ENCODE data around the gene SLCO3A1. TPM values are rescaled to one million over a fixed set of nuclear protein-coding genes. Genes with fewer than 3 reads are reported as not detected.

Gene SLCO3A1
- total RNA-seq, 2 experiments from 2014 or later, result 29.5 to 30.4 TPM

GRCh38 chr15:91887321-91887720, 33.8 kb downstream of the SLCO3A1 start:
- Histone ChIP-seq H3K36me3 (ENCODE audit: insufficient read depth, low read length) (peaks cover 3% of the 10 kb centered on the region), H3K4me1 (ENCODE audit: insufficient read depth, low read length) (peaks cover 22% of the 10 kb centered on the region), H3K4me3 (ENCODE audit: low read length) (no peak overlapping the region), H3K9me3 (ENCODE audit: control insufficient read depth in 1 of 2, insufficient read depth in 1 of 2, low read length in 2 of 2) (no peaks in the 10 kb centered on the region), H3K27ac (ENCODE audit: low read depth in 1 of 2, low read length in 2 of 2) (no peak overlapping the region), H3K27me3 (ENCODE audit: control insufficient read depth in 1 of 2, insufficient read depth in 2 of 2, low read length in 2 of 2) (no peaks in the 10 kb centered on the region)
- no peak for TF ChIP-seq CTCF (IDR thresholded peaks at IDR 0.05)
- Mint-ChIP-seq H3K27me3 (no peaks in the 10 kb centered on the region), H3K4me1 (ENCODE audit: low read depth) (peaks cover 39% of the 10 kb centered on the region), H3K9me3 (no peaks in the 10 kb centered on the region), H3K36me3 (ENCODE audit: low read depth) (peaks cover 19% of the 10 kb centered on the region), H3K4me3 (no peak overlapping the region), H3K27ac (no peak overlapping the region)
- ChIA-PET POLR2A (interaction anchor here (0.7 to 1.2 kb wide), 2 partner anchors 9 to 18 kb away, joined by 3 read pairs; no protein-coding TSS in a partner anchor), CTCF (no interaction called here)
- ATAC-seq (ENCODE audit: poor library complexity) (no peak), DNase-seq (no peak)
- intact Hi-C loops (cut with DNase I, micrococcal nuclease), result no loop called here

- POLR2A ChIA-PET, result no interaction called here
- Histone ChIP-seq H3K9me3 (ENCODE audit: control insufficient read depth in 1 of 2, insufficient read depth in 1 of 2, low read length in 2 of 2) (peaks cover 0 to 4% of the 10 kb centered on the region in 2 experiments), H3K27ac (ENCODE audit: low read depth in 1 of 2, low read length in 2 of 2) (no peak overlapping the region), H3K4me3 (ENCODE audit: low read length) (no peak overlapping the region), H3K27me3 (ENCODE audit: control insufficient read depth in 1 of 2, insufficient read depth in 2 of 2, low read length in 2 of 2) (no peaks in the 10 kb centered on the region), H3K4me1 (ENCODE audit: insufficient read depth, low read length) (peaks cover 19% of the 10 kb centered on the region), H3K36me3 (ENCODE audit: insufficient read depth, low read length) (peaks cover under 1% of the 10 kb centered on the region)
- DNase-seq (no peak), ATAC-seq (ENCODE audit: poor library complexity) (no peak)
- no peaks in the 10 kb centered on the region for H3K9me3 Mint-ChIP-seq
- CTCF ChIA-PET, result interaction anchor here (1.2 to 1.7 kb wide), 2 partner anchors 34 to 182 kb away, joined by 3 to 4 read pairs; no protein-coding TSS in a partner anchor
- H3K27me3 Mint-ChIP-seq, result no peaks in the 10 kb centered on the region
- H3K4me3 Mint-ChIP-seq, result no peak overlapping the region
- H3K27ac Mint-ChIP-seq, result no peak overlapping the region
- H3K36me3 Mint-ChIP-seq (ENCODE audit: low read depth), result peaks cover 25% of the 10 kb centered on the region
- TF ChIP-seq CTCF (IDR thresholded peaks at IDR 0.05), result no peak
- H3K4me1 Mint-ChIP-seq (ENCODE audit: low read depth), result peaks cover 39% of the 10 kb centered on the region
- intact Hi-C loops (cut with DNase I, micrococcal nuclease), result no loop called here
These were observed 34.4 kb downstream of the SLCO3A1 start for GRCh38 chr15:91887921-91888373.

GRCh38 chr15:91889111-91889815, 35.8 kb downstream of the SLCO3A1 start:
- no peak overlapping the region for H3K27ac Mint-ChIP-seq
- DNase-seq (no peak), ATAC-seq (ENCODE audit: poor library complexity) (no peak)
- H3K36me3 ChIP-seq (ENCODE audit: insufficient read depth, low read length), result no peaks in the 10 kb centered on the region
- no peak overlapping the region for H3K4me3 ChIP-seq (ENCODE audit: low read length)
- CTCF ChIA-PET, result interaction anchor here (0.7 to 1.7 kb wide), 5 partner anchors 23 to 183 kb away, joined by 3 to 4 read pairs (median 4); no protein-coding TSS in a partner anchor
- intact Hi-C loops (cut with DNase I, micrococcal nuclease), result no loop called here
- peaks cover 0 to 9% of the 10 kb centered on the region in 2 experiments for H3K9me3 ChIP-seq (ENCODE audit: control insufficient read depth in 1 of 2, insufficient read depth in 1 of 2, low read length in 2 of 2)
- no peak overlapping the region for H3K27ac ChIP-seq (ENCODE audit: low read depth in 1 of 2, low read length in 2 of 2)
- no peaks in the 10 kb centered on the region for H3K9me3 Mint-ChIP-seq
- POLR2A ChIA-PET, result no interaction called here
- TF ChIP-seq CTCF (IDR thresholded peaks at IDR 0.05), result no peak
- H3K36me3 Mint-ChIP-seq (ENCODE audit: low read depth), result peaks cover 38% of the 10 kb centered on the region
- no peaks in the 10 kb centered on the region for H3K27me3 Mint-ChIP-seq
- peaks cover 38% of the 10 kb centered on the region for H3K4me1 Mint-ChIP-seq (ENCODE audit: low read depth)
- no peak overlapping the region for H3K4me3 Mint-ChIP-seq
- no peaks in the 10 kb centered on the region for H3K27me3 ChIP-seq (ENCODE audit: control insufficient read depth in 1 of 2, insufficient read depth in 2 of 2, low read length in 2 of 2)
- H3K4me1 ChIP-seq (ENCODE audit: insufficient read depth, low read length), result peaks cover 24% of the 10 kb centered on the region

Data from CD4-positive, alpha-beta T cell (primary cell).